AML-193 (cell line): ENCODE results near the gene LIMK1.

Experiments
- DNase-seq, 2 experiments: peaks; one replicate each; lab custom pipeline; 2025; lab: John Stamatoyannopoulos, UW

Gene LIMK1

DNA sequence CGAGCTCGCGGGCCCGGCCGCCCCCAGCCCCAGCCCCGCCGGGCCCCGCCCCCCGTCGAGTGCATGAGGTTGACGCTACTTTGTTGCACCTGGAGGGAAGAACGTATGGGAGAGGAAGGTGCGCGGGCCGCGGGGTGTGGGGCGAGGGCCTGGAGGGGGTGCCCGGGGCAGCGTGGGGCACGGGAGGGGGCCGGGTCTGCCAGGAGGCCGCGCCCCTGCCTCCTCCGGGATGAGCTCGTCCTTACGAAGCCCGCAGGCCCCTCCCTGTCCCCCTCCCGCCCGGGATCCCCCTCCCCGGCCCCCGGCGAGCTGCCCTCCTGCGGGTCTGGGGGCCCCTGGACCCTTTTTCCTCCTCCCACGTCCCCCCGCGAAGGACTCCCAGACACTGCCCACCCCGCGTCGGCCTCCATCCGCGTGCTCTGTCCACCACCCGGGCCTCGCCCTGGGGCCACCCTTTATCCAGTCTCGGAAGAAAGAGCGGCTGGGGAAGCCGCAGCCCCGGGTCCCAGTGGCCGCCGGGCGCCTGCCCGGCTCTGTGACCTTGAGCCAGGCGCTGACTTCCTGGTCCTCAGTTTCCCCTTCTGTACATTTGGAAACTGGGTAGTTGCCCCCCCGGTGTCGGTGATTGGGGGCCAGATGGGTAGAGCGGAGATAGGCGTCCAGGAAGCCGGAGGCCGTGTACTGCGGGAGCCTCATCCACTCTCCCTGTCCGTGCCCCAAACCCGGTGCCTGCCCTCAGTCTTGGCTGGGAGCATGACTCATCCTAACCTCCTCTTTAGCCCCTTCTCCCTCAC, 521 bp downstream of the LIMK1 start:
- peak in 1 of 2 experiments; percentile 8 for DNase-seq

GRCh38 chr7:74084722-74085578, 1.3 kb downstream of the LIMK1 start:
- DNase-seq = no peak

DNA sequence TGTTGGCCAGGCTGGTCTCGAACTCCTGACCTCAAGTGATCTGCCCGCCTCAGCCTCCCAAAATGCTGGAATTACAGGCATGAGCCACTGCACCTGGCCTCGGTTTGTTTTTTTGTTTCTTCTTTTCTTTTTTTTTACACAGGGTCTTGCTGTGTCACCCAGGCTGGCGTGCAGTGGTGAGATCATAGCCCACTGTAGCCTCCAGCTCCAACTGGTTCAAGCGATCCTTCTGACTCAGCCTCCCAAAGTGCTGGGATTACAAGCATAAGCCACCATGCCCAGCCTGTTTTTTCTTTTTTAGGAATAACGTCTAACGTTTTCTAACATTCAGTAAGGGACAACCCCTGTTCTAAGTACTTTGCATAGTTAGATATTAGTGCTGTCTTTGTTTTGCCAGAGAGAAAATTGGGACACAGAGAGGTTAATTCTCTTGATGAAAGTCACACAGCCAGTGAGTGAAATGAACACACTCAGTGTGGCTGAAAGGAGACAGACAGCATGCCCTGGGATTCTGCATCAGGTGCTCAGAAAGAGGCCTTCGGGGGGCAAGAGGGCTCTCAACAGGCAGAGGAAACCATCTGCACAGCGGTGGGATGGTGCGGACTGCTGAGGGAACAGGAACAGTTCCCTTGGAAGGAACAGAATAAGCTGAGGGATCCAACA, 4.3 kb downstream of the LIMK1 start:
- no peak for DNase-seq

GRCh38 chr7:74092321-74092963, 8.8 kb downstream of the LIMK1 start:
- no peak for DNase-seq

DNA sequence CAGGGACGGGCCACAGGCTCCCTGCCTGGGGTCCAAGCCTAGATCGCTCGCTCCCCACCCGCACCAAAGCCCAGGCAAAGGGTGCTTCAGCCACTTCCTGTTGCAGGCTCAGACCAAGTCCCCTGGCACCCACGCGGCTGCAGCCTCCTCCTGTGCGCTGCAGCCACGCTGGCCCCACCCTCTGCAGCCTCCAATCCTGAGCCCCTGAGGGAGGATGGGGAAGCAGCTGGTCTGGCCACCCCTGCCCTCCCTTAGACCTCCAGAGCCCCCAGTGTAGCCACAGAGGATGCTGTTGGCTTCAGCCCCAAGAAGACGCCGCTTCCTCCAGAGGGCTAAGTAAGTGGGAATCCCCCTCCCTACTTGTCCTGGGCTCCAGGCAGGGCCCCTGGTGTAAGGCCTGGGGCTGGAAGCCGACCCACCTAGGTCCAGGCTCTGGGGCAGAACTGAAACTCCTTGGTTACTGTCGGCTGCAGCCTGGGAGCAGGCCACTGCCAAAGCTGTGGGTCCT, 9.4 kb downstream of the LIMK1 start:
- peak in 1 of 2 experiments; percentile 3 for DNase-seq

DNA sequence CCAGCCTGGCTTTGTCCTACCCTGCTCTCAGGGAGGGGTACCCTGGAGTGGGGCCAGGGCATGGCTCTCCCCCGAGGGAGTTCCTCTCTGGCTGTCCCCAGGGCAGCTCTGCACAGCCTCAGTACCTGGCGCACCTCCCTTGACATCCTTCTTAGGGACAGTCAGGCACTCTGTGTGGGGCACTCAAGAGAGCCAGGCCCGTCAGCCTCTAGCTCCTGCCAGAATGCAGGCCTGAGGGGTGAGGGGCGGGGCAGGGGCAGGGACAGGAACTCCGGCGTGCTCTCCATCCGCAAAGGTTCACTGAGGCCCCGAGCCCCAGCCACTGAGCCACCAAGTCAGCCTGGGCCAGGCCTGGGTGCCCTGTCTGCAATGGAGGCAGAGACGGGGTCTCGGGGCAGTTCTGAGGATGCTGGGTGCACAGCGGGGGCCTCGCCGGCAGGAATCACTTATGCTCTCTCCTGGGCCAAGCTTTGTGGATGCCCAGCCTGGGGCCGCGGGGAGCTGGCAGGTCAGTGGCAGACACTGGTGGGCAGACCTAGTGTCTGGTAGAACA, 10.1 kb downstream of the LIMK1 start:
- DNase-seq = no peak

- peak; percentile 82 for DNase-seq
These were observed 10.9 kb downstream of the LIMK1 start for GRCh38 chr7:74094224-74095101.

GRCh38 chr7:74095135-74095534, 11.5 kb downstream of the LIMK1 start:
- DNase-seq = no peak

DNA sequence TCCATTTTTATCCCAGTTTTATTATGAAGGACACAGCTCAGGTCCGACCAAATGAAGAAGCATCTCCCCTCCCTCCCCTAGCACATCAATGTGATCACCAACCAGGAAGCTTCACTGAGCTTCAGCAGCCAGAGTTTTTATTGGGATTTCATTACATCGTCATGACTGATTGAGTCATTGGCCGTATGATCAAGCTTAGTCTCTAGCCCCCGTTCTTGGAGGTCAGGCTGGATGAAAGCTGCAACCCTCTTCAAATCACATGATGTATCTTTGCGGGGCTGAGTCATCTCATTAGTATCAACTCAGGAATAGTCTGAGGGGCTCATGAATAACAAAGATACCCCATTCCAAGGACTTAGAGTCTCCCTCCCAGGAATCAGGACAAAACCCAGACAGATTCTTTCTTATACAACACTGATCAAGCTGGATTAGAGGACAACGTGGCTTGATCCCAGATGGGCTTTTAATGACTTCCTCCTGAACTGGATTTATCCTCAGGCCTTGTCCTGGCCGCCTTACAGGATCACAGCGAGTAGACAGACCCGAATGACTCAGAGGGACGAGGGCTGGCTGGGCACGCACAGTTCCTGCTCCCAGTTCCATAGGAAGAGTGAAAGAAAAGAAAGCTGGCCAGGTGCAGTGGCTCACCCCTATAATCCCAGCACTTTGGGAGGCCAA, 14.5 kb downstream of the LIMK1 start:
- DNase-seq = no peak

DNA sequence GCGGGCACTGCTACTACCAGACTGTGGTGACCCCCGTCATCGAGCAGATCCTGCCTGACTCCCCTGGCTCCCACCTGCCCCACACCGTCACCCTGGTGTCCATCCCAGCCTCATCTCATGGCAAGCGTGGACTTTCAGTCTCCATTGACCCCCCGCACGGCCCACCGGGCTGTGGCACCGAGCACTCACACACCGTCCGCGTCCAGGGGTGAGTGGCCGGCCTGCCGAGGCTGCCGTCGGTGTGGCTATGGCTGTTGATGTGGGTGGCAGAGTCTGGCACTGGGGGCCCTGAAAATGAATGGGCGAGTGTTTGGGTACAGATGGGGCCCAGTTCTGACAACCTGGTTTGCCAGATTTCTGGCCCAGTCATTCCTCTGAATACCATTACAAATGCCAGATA, 15.4 kb downstream of the LIMK1 start:
- DNase-seq = no peak

- DNase-seq = no peak
These were observed 17.6 kb downstream of the LIMK1 start for GRCh38 chr7:74101061-74101681.

GRCh38 chr7:74103219-74103772, 19.7 kb downstream of the LIMK1 start:
- no peak for DNase-seq

DNA sequence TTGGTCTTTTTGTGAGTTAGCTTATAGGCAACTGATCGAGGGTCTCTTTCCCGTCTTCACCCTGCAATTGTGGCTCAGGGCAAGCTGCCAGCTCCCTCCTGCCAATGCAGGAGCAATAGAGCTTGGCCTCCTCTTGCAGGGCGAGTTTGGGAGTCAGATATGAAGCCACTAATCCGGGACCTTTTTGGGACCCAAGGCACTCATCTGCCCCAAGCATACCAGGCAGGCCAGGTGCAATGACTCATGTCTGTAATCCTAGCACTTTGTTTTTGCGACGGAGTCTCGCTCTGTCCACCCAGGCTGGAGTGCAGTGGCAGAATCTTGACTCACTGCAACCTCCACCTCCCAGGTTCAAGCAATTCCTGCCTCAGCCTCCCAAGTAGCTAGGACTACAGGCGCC, 21.1 kb downstream of the LIMK1 start:
- DNase-seq = no peak

DNA sequence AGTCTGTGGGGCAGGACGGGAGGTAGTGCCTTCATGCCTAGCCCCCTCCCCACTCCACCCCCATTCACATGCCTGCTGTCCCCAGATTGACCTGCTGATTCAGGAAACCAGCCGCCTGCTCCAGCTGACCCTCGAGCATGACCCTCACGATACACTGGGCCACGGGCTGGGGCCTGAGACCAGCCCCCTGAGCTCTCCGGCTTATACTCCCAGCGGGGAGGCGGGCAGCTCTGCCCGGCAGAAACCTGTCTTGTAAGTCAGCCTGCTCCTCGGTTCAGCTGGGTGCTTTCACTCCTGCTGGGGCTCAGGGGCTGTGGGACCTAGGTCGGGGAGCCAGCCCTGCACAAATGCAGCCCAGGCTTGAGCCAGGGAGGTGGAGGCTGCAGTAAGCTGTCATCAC, 22.4 kb downstream of the LIMK1 start:
- no peak for DNase-seq

GRCh38 chr7:74106846-74107245, 23.2 kb downstream of the LIMK1 start:
- no peak for DNase-seq

GRCh38 chr7:74115326-74115725, 31.7 kb downstream of the LIMK1 start:
- DNase-seq = no peak

GRCh38 chr7:74116356-74116755, 32.8 kb downstream of the LIMK1 start:
- DNase-seq = no peak

- DNase-seq = no peak
These were observed 36.2 kb downstream of the LIMK1 start for GRCh38 chr7:74119831-74120230.
